GM13976 (cell line): Measurements from ENCODE around the gene COL11A1.

Experiments
- DNase-seq: peaks from one replicate; pipeline ENCODE4 v3.0.0; 2012; ENCODE audit warnings: low spot score
- CTCF ChIP-seq: IDR thresholded peaks from 2 replicates; pipeline ENCODE4 v1.5.1; 2012; ENCODE audit warnings: borderline replicate concordance, mild to moderate bottlenecking; ENCODE audit not compliant: insufficient read depth; ENCODE audit errors: extremely low read depth, missing control alignments, control extremely low read depth
- in situ Hi-C: fragments of 300-500 bp; cut with MboI; formaldehyde crosslinking; loops from one replicate; pipeline ENCODE4 v1.12.0; 2022; ENCODE audit warnings: low sequenced_read_pairs, mixed read lengths, inconsistent platforms; ENCODE audit not compliant: unreplicated experiment

COL11A1 gene

GRCh38 chr1:102896771-102897170, 211.6 kb downstream of the COL11A1 start:
- in situ Hi-C loops, result no loop called here
- no peak for DNase-seq
- TF ChIP-seq CTCF, result no peak

- DNase-seq, result no peak
- no peak for TF ChIP-seq CTCF
- in situ Hi-C loops, result no loop called here
These were observed 212.0 kb downstream of the COL11A1 start for GRCh38 chr1:102896286-102896685.

GRCh38 chr1:102891868-102892625, 216.3 kb downstream of the COL11A1 start:
- no peak for TF ChIP-seq CTCF
- DNase-seq, result no peak
- in situ Hi-C loops, result no loop called here

GRCh38 chr1:102886638-102887037, 221.7 kb downstream of the COL11A1 start:
- in situ Hi-C loops, result no loop called here
- no peak for DNase-seq
- no peak for TF ChIP-seq CTCF

- no peak for TF ChIP-seq CTCF
- no peak for DNase-seq
- in situ Hi-C loops, result no loop called here
These were observed 224.1 kb downstream of the COL11A1 start for GRCh38 chr1:102884238-102884637.

GRCh38 chr1:102879439-102879993, 228.8 kb downstream of the COL11A1 start:
- in situ Hi-C loops, result no loop called here
- no peak for DNase-seq
- no peak for TF ChIP-seq CTCF
